HG03280 (cell line): ENCODE measurements around the gene RBM28.

Experiments
- ATAC-seq: cut with Tn5 transposase; IDR thresholded peaks from one replicate; pipeline ENCODE4 v1.9.1; 2021; ENCODE audit warnings: mild to moderate bottlenecking, moderate library complexity; ENCODE audit not compliant: unreplicated experiment

RBM28 gene

DNA sequence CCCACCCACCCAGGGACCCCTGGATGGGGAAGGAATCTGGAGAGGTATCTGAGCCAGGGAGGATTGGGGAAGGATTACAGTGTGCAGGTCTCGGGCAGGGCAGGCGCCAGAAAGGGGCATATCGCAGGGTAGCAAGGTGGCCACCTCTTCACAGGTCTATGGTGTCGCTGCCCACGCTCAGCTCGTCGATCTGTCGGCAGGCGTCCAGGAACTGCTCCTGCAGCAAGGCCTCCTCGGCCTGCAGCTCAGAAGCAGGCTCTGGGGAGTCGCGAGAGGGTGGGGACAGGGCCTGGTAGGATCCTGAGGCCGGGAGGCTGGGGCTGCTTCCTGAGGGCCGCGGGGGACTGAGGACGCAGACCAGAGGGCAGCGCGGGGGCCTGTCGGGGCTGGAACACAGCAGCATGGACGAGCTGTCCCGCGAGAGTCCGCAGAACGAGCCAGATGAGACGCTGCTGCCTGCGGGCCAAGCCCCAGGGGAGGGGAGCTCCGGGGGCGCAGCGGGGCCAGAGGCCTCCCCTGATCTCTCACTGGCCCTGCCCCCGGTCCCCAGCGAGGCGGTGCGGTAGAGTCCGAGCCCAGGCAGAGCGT lies 7.1 kb upstream of the RBM28 start:
- no peak for ATAC-seq

- no peak for ATAC-seq
Observed at GRCh38 chr7:128349466-128349825, 5.7 kb upstream of the RBM28 start.

DNA sequence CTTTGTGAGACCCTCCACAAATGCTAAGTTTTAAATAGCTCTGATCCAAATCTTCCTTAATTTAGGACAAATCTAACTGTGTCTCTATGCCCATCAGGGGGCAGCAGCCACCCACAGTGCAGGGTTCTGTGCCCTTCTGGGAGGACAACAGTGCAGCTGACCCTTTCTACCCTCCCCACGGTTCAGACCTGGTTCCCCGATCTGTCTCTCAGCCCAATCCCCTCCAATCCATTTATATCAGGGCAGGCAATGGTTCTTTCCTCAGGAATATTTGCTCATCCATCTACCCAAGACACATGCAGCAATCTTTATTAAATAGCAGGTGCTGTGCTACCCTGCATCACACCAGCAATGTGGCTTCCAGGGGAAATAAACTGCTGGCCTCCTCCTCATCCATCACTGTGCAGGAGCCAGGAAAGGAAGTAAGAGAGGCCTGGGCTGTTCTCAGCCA lies 4.0 kb upstream of the RBM28 start:
- no peak for ATAC-seq

DNA sequence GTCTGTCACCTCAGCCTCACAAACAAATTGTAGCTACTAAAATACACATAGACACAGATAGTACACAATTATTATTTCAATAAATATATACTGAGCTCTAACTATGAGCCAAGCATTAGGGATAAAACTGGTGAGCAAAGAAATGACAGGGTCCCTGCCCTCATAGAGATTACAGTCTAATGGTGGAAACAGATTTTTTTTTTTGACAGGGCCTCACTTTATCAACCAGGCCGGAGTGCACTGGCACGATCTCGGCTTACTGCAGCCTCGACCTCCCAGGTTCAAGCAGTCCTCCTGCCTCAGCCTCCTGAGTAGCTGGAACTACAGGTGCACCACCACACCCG lies 695 bp upstream of the RBM28 start:
- ATAC-seq = no peak

GRCh38 chr7:128341733-128342132 lies 2.0 kb downstream of the RBM28 start:
- no peak for ATAC-seq

GRCh38 chr7:128335730-128336129 lies 8.0 kb downstream of the RBM28 start:
- no peak for ATAC-seq

GRCh38 chr7:128324368-128324680 lies 19.4 kb downstream of the RBM28 start:
- ATAC-seq = no peak

DNA sequence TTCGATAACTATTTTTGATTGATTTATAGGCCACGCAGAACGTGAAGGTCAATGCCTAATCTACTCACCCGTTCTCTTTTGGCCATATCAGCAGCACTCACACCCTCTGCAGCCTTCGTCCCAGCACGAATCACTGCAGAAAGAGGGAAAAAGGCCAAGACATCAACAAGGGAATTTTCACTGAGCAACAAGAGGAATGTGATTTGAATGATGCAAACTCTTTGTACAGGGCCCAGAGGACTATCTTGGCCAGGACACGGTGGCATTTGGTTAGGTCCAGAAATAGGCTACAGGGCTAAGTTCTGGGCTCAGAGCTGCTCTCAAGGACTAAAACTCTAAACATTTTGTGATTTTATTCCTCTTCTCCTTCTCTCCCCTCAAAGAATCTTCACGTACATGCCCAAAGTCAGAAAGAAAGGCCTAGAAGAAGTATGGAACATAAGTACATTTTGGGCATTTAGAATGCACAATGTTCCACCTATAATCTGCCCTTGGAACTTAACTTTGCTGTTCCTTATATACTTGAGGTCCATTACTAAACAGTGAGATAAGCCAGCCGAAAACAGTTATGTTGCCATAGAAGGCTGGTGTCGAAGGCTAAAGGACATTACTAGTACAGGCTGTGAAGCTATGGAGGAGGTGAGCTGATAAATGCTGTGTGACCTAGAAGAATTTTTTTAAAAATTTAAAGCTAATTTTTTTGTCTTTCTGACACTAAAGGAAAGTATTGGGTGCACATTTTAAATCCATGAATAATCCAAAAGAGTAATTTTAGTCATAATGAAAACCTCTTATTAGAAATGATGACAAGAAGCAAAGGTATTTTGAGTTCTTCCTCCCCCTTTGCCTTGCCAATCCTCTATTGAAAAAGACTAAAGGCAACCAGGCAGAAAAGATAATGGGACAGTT lies 20.0 kb downstream of the RBM28 start:
- ATAC-seq = no peak

DNA sequence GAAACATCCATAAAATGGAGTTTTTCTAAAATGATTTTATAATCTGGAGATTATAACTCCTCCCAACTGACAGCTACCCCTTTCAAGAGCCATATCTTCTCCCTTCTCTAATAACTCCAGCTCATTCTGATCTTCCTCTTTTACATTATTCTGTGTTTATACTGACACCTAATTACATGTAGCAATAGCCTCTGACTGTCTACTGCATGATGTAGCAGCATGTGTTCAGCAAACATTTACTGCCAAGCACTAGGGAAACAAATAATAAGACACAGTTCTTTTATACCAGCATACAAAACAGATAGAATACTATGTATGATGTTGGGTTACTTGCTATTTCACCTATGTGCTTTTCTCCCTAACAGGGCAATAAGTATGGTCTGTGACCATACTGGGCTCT lies 20.7 kb downstream of the RBM28 start:
- ATAC-seq = no peak

GRCh38 chr7:128322040-128322643 lies 21.6 kb downstream of the RBM28 start:
- no peak for ATAC-seq

DNA sequence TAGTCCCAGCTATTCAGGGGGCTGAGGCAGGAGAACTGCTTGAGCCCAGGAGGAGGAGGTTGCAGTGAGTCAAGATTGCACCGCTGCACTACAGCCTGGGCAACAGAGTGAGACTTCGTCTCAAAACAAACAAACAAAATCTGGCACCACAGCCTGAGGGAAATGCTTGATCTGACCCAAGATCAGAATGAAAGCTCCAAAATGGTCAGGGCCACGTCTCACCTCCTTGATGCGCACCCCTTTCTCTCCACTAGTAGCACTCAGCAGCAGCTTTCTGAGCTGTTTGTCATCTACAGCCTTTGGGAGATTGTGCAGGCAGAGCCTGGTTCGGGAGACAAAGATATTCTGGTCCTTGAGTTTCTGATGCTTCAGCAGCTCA lies 22.7 kb downstream of the RBM28 start:
- no peak for ATAC-seq

DNA sequence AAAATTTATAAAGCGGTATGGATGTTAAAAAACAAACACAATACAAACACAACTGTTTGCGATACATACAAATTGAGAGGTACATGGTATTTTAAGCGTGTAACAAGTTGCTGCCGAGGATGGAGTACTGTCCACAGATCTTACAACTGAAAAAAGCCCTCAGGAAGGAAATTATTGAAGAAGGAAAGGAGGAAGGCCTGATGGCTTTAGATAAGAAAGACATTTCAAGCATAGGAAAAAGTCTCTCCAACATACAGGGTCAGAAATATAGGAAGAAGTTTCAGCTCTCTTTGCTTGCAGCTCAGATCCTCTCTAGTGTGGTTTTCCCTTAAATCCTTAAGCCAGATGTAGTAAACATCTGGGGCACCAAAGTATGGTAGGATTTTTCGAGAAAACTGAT lies 25.0 kb downstream of the RBM28 start:
- no peak for ATAC-seq

- no peak for ATAC-seq
Observed at GRCh38 chr7:128311013-128311412, 32.7 kb downstream of the RBM28 start.

DNA sequence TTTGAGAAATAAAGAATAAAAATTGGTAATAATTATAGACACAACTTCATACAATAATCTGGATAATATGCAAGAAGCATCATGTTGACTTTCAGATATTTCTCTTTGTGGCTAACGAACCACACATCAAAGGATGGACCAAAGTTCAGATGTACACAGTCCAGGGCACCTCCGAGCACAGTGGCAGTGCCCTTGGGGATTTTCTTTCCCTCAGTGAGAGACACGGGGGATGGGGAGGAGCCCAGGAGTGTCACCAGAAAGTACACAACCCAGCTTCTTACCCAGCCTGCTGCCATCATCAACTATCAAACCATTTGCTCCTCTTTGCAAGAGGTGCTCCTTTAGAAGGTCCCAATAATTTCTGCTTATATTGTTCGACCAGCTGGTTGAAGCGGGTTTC lies 33.2 kb downstream of the RBM28 start:
- ATAC-seq = no peak

GRCh38 chr7:128309976-128310375 lies 33.7 kb downstream of the RBM28 start:
- ATAC-seq = no peak

DNA sequence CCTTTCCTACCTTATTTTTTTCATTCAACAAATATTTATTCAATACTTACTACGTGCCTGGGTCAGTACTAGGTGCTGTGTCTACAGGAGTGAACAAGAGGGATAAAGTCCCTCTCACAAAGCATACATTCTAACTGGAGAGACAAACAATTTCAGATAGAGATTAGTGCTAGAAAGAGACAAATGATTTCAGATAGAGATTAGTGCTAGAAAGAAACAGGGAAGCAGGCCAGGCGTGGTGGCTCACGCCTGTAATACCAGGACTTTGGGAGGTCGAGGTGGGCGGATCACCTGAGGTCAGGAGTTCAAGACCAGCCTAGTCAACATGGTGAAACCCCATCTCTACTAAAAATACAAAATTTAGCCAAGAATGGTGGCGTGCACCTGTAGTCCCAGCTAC lies 34.6 kb downstream of the RBM28 start:
- no peak for ATAC-seq

- no peak for ATAC-seq
Observed at GRCh38 chr7:128307061-128307460, 36.6 kb downstream of the RBM28 start.

DNA sequence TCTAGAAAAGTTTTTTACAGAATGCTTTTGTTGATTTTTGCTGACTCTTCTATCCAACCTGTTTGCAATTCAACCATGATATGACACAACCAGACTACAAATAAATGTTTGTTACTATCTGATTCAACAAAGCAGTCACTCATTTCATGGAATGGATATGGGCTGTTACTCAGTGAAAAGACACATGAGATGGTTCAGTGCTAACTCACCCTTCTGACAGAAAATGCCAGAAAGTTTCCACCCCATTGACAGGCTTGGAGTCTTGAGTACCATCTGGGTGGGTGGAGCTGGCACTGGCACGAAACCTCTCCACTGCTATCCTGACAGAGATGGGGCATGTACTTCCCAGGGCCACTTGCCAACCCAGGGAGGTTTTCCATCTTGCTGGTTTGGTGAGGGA lies 39.5 kb downstream of the RBM28 start:
- no peak for ATAC-seq

DNA sequence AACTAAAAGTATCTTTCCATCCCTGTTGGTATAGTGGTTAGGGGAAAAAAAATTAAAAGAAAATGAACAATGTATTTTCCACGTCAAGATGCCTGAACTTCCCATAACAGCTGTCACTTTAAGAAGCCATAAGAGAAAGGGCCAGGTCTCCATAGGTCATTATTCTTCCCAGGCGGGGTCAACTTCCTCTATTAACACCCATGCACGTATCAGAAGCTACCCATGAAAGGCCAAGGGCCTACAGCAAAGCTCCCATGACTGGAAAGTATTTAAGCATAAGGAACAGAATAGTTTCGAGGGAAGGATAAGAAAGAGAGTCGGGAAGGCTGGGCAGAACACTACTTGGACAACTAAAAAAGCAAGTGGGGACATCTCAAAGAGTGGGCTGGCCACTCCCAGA lies 40.1 kb downstream of the RBM28 start:
- no peak for ATAC-seq

- no peak for ATAC-seq
Observed at GRCh38 chr7:128303133-128303532, 40.6 kb downstream of the RBM28 start.

GRCh38 chr7:128302139-128302538 lies 41.6 kb downstream of the RBM28 start:
- ATAC-seq = no peak

DNA sequence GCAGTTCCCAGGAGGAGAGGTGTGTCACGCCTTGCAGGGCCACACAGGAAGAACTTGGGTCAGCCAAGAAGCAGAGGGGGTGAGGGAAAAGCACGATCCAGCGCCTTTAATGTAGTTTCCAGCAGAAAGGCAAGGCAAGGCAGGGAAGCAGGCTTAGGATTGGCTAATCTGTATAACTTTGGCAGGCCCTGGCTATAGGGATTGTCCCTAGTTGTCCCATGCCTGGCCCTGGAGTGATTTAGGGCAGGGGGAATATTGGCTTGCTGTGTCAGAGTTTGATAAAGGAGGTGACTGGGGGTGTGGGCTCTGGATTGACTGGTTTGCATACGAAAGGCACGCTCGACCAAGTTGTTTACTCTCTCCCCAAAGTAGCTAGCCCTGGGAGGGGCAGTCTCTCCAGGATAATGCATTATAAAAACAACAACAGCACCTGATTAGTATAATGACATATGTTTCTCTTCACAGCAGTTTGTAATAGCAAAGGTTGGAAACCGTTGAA lies 44.5 kb downstream of the RBM28 start:
- ATAC-seq = no peak
